ENCODE results near the gene TBCA.
"Not testable (repeated sequence)": the region's sequence is repeated elsewhere in the genome, so short reads cannot be mapped to it uniquely, and the experiment has no call there.

Gene TBCA

DNA sequence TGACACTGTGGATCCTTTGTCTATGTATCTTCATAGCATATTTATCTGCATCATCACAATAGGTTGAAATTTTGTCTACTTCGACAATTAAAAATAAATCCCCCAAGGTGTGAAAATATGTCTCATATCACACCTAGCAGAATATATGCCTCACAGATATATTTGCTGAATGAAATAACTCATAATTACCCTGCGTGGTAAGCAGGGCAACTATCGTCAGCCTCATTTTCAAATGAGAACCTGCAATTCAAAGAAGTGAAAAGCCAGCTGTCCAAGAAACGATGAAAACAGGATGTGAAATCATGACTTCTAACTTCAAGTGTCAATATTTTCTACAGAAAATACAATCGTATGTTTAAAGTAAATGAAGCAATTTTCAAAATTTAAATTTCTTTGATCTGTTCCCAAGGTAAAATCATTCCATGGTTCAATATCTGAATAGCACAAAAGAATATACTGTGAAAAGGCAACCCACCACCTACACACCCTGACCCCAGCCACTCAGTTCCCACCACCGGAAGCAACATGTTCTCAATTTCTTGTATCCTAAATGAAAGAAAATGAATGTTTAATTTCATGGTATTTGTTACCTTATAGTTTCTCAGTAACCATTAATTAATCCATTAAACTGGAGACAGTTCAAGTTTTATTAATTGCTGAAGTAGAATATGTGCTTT is 57.1 kb downstream of the TBCA start:
- Histone ChIP-seq H3K27me3 (ENCODE audit: control insufficient read depth in 2 of 2, insufficient read depth in 2 of 2, low read length in 2 of 2) (no peaks in the 10 kb centered on the region), H3K9ac (ENCODE audit: low read depth in 1 of 2, low read length in 2 of 2) (no peak overlapping the region), H3K27ac (ENCODE audit: low read depth in 2 of 2, low read length in 2 of 2) (no peak overlapping the region), H3K36me3 (ENCODE audit: control insufficient read depth in 2 of 2, insufficient read depth in 2 of 2, low read length in 2 of 2) (no peaks in the 10 kb centered on the region), H3K9me3 (ENCODE audit: control insufficient read depth in 2 of 2, low read length in 2 of 2) (no peaks in the 10 kb centered on the region), H3K4me3 (ENCODE audit: low read length in 2 of 2) (no peak overlapping the region), H3K4me1 (ENCODE audit: control insufficient read depth in 2 of 2, insufficient read depth in 2 of 2, low read length in 2 of 2) (no peaks in the 10 kb centered on the region)

DNA sequence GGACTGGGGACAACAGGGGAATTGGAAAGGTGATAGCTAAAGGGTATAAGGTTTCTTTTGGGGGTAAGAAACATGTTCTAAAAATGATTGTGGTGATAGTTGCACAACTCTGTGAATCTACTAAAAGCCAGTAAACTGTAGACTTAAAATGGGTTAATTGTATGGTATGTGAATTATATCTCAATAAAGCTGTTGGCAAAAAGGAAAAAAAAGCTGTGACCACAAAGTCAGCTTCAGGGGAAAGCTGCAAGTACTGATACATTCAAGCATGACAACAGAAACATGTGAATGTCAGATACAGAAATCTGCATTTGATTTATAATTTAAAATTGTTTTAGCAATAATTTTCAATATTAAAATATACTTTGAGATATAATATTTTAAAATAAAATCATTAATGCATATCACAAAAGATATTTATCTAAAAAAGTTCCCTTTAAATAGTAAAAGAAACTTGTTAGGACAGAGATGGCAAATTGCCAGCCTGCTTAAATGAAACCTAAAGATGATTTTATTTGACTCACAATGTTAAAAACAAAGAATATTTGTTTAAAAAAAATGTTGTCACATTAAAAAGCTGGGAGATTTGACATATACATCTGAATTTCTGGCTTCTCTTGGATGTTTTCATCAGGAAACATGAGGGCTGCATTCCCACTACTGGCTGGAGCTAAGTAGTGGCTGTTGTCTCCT is 66.0 kb downstream of the TBCA start:
- H3K27ac ChIP-seq (ENCODE audit: low read depth in 2 of 2, low read length in 2 of 2): no peak overlapping the region
- no peak overlapping the region for H3K9ac ChIP-seq (ENCODE audit: low read depth in 1 of 2, low read length in 2 of 2)
- H3K27me3 ChIP-seq (ENCODE audit: control insufficient read depth in 2 of 2, insufficient read depth in 2 of 2, low read length in 2 of 2): no peaks in the 10 kb centered on the region
- H3K36me3 ChIP-seq (ENCODE audit: control insufficient read depth in 2 of 2, insufficient read depth in 2 of 2, low read length in 2 of 2): peaks cover 20 to 29% of the 10 kb centered on the region in 2 donors
- H3K9me3 ChIP-seq (ENCODE audit: control insufficient read depth in 2 of 2, low read length in 2 of 2): no peaks in the 10 kb centered on the region
- no peaks in the 10 kb centered on the region for H3K4me1 ChIP-seq (ENCODE audit: control insufficient read depth in 2 of 2, insufficient read depth in 2 of 2, low read length in 2 of 2)
- H3K4me3 ChIP-seq (ENCODE audit: low read length in 2 of 2): no peak overlapping the region

DNA sequence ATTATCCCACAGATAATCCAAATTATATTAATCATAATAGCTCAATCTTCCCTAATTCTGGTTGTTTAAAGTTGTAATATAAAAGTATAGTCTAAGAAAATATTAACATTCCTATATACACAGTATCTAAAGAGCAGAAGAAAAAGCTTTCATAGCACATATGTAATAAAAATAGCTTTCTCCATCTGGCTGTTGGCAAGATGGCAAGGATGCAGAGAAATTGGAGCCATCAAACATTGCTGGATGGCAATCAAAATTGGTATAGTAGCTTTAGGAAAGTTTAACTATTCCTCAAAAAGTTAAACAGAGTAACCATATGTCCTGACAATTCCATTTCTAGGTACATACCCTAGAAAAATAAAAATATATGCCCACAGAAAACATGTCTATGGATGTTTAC is 66.8 kb downstream of the TBCA start:
- Histone ChIP-seq H3K9ac (ENCODE audit: low read depth in 1 of 2, low read length in 2 of 2) (no peak overlapping the region), H3K27ac (ENCODE audit: low read depth in 2 of 2, low read length in 2 of 2) (no peak overlapping the region), H3K9me3 (ENCODE audit: control insufficient read depth in 2 of 2, low read length in 2 of 2) (no peaks in the 10 kb centered on the region), H3K36me3 (ENCODE audit: control insufficient read depth in 2 of 2, insufficient read depth in 2 of 2, low read length in 2 of 2) (peaks cover 27 to 33% of the 10 kb centered on the region in 2 donors), H3K4me3 (ENCODE audit: low read length in 2 of 2) (no peak overlapping the region), H3K27me3 (ENCODE audit: control insufficient read depth in 2 of 2, insufficient read depth in 2 of 2, low read length in 2 of 2) (no peaks in the 10 kb centered on the region), H3K4me1 (ENCODE audit: control insufficient read depth in 2 of 2, insufficient read depth in 2 of 2, low read length in 2 of 2) (no peaks in the 10 kb centered on the region)

DNA sequence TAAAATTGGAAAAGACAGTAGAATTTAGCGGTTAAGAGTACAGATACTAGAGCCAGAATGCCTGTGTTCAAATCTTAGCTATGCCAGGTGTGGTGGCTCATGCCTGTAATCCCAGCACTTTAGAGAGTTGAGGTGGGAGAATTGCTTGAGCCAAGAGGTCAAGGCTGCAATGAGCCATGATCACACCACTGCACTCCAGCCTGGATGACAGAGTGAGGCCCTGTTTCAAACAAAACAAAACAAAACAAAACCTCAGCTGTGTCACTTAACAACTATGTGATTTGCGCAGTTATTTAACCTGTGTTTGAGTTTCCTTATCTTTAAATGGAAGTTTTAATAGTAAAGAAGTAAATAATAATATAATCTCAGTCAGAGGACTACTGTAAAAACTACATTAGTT is 68.3 kb downstream of the TBCA start:
- H3K27ac ChIP-seq (ENCODE audit: low read depth in 2 of 2, low read length in 2 of 2): no peak overlapping the region
- no peak overlapping the region for H3K4me3 ChIP-seq (ENCODE audit: low read length in 2 of 2)
- H3K9ac ChIP-seq (ENCODE audit: low read depth in 1 of 2, low read length in 2 of 2): no peak overlapping the region
- H3K9me3 ChIP-seq (ENCODE audit: control insufficient read depth in 2 of 2, low read length in 2 of 2): no peaks in the 10 kb centered on the region
- no peaks in the 10 kb centered on the region for H3K27me3 ChIP-seq (ENCODE audit: control insufficient read depth in 2 of 2, insufficient read depth in 2 of 2, low read length in 2 of 2)
- peaks cover 30 to 41% of the 10 kb centered on the region in 2 donors for H3K36me3 ChIP-seq (ENCODE audit: control insufficient read depth in 2 of 2, insufficient read depth in 2 of 2, low read length in 2 of 2)
- H3K4me1 ChIP-seq (ENCODE audit: control insufficient read depth in 2 of 2, insufficient read depth in 2 of 2, low read length in 2 of 2): no peaks in the 10 kb centered on the region

DNA sequence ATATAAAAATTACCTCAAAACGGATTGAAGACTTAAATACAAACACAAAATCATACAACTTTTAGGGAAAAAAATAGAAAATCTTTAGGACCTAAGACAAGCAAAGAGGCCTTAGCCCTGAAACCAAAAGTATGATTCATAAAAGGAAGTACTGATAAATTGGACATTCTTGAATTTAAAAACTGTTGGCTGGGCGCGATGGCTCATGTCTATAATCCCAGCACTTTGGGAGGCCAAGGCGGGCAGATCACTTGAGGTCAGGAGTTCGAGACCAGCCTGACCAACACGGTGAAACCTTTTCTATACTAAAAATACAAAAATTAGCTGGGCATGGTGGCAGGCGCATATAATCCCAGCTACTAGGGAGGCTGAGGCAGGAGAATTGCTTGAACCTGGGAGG is 76.6 kb downstream of the TBCA start:
- H3K4me1 ChIP-seq (ENCODE audit: control insufficient read depth in 2 of 2, insufficient read depth in 2 of 2, low read length in 2 of 2); H3K27me3 ChIP-seq (ENCODE audit: control insufficient read depth in 2 of 2, insufficient read depth in 2 of 2, low read length in 2 of 2); H3K9ac ChIP-seq (ENCODE audit: low read depth in 1 of 2, low read length in 2 of 2); H3K27ac ChIP-seq (ENCODE audit: low read depth in 2 of 2, low read length in 2 of 2); H3K9me3 ChIP-seq (ENCODE audit: control insufficient read depth in 2 of 2, low read length in 2 of 2); H3K4me3 ChIP-seq (ENCODE audit: low read length in 2 of 2): not testable (repeated sequence)
- peaks cover 13 to 24% of the 10 kb centered on the region in 2 donors for H3K36me3 ChIP-seq (ENCODE audit: control insufficient read depth in 2 of 2, insufficient read depth in 2 of 2, low read length in 2 of 2)

DNA sequence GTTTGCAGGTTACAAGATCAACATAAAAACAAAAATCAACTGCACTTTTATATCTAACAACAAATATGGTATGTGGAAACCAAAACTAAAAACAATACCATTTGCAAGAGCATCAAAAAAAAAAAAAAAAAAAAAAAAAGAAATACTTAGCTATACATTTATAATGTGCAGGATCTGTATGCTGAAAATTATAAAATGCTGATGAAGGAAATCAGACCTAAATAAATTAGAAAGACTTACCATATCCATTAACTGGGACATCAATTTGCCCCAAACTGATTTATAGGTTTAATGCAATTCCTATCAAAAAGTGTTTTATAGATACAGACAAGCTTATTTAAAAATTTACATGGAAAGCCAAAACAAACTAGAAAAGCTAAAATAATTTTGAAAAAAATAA is 77.2 kb downstream of the TBCA start:
- no peaks in the 10 kb centered on the region for H3K4me1 ChIP-seq (ENCODE audit: control insufficient read depth in 2 of 2, insufficient read depth in 2 of 2, low read length in 2 of 2)
- peaks cover 9 to 18% of the 10 kb centered on the region in 2 donors for H3K36me3 ChIP-seq (ENCODE audit: control insufficient read depth in 2 of 2, insufficient read depth in 2 of 2, low read length in 2 of 2)
- no peak overlapping the region for H3K9ac ChIP-seq (ENCODE audit: low read depth in 1 of 2, low read length in 2 of 2)
- no peaks in the 10 kb centered on the region for H3K27me3 ChIP-seq (ENCODE audit: control insufficient read depth in 2 of 2, insufficient read depth in 2 of 2, low read length in 2 of 2)
- H3K9me3 ChIP-seq (ENCODE audit: control insufficient read depth in 2 of 2, low read length in 2 of 2): no peaks in the 10 kb centered on the region
- H3K4me3 ChIP-seq (ENCODE audit: low read length in 2 of 2): no peak overlapping the region
- H3K27ac ChIP-seq (ENCODE audit: low read depth in 2 of 2, low read length in 2 of 2): no peak overlapping the region

DNA sequence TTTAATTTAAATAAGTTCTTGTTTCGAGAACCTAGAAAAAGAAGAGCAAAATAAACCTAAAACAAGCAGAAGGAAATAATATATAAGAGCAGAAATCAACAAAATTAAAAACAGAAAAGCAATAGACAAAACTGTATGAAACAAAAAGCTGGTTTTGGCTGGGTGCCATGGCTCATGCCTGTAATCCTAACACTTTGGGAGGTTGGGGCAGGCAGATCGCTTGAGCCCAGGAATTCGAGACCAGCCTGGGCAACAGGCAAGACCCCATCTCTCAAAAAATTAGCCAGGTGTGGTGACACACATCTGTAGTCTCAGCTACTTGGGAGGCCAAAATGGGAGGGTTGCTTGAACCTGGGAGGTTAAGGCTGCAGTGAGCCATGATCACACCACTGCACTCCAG is 78.4 kb downstream of the TBCA start:
- no peak overlapping the region for H3K4me3 ChIP-seq (ENCODE audit: low read length in 2 of 2)
- H3K27ac ChIP-seq (ENCODE audit: low read depth in 2 of 2, low read length in 2 of 2): no peak overlapping the region
- H3K36me3 ChIP-seq (ENCODE audit: control insufficient read depth in 2 of 2, insufficient read depth in 2 of 2, low read length in 2 of 2): peaks cover 10 to 14% of the 10 kb centered on the region in 2 donors
- no peak overlapping the region for H3K9ac ChIP-seq (ENCODE audit: low read depth in 1 of 2, low read length in 2 of 2)
- H3K4me1 ChIP-seq (ENCODE audit: control insufficient read depth in 2 of 2, insufficient read depth in 2 of 2, low read length in 2 of 2): no peaks in the 10 kb centered on the region
- H3K27me3 ChIP-seq (ENCODE audit: control insufficient read depth in 2 of 2, insufficient read depth in 2 of 2, low read length in 2 of 2): no peaks in the 10 kb centered on the region
- H3K9me3 ChIP-seq (ENCODE audit: control insufficient read depth in 2 of 2, low read length in 2 of 2): no peaks in the 10 kb centered on the region

DNA sequence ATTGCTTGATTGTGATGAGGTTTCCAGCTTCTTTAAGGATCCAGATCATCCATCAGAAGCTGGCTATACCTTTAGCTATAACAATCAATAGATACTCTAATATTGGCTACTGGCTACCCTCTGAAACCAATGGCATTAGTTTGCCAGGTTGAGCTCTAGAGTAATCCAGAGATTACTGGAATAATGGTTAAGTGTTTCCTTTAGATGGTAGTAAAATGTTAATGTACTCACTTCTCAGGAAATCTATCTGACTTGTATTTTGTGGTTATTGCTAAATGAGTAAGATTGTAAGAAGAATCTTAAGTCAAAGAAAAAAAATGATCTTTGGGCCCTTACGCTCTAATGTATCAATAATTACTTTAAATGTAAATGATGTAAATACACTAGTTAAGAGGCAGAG is 80.0 kb downstream of the TBCA start:
- H3K9ac ChIP-seq (ENCODE audit: low read depth in 1 of 2, low read length in 2 of 2): no peak overlapping the region
- no peak overlapping the region for H3K27ac ChIP-seq (ENCODE audit: low read depth in 2 of 2, low read length in 2 of 2)
- H3K36me3 ChIP-seq (ENCODE audit: control insufficient read depth in 2 of 2, insufficient read depth in 2 of 2, low read length in 2 of 2): peaks cover 5 to 8% of the 10 kb centered on the region in 2 donors
- no peak overlapping the region for H3K4me3 ChIP-seq (ENCODE audit: low read length in 2 of 2)
- H3K9me3 ChIP-seq (ENCODE audit: control insufficient read depth in 2 of 2, low read length in 2 of 2): no peaks in the 10 kb centered on the region
- no peaks in the 10 kb centered on the region for H3K27me3 ChIP-seq (ENCODE audit: control insufficient read depth in 2 of 2, insufficient read depth in 2 of 2, low read length in 2 of 2)
- H3K4me1 ChIP-seq (ENCODE audit: control insufficient read depth in 2 of 2, insufficient read depth in 2 of 2, low read length in 2 of 2): no peaks in the 10 kb centered on the region

DNA sequence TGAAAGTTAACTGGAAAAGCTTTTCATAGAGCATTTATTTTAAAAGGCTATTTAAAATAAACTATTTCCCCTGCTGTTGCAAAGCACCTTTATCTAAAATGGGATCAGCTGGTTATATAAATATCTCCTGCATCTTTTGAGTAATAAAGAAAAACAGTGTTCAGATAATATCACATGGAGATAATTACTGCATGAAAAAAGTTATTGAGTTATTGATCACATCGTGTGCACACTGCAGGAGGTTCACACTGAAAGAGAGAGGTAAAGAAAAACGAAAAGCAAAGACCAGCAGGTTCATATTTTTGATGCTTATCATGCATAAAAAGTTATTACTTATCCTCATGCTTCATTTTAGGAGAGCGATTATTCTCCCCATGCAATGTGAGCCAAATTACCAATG is 82.2 kb downstream of the TBCA start:
- no peaks in the 10 kb centered on the region for H3K4me1 ChIP-seq (ENCODE audit: control insufficient read depth in 2 of 2, insufficient read depth in 2 of 2, low read length in 2 of 2)
- no peaks in the 10 kb centered on the region for H3K27me3 ChIP-seq (ENCODE audit: control insufficient read depth in 2 of 2, insufficient read depth in 2 of 2, low read length in 2 of 2)
- H3K9ac ChIP-seq (ENCODE audit: low read depth in 1 of 2, low read length in 2 of 2): no peak overlapping the region
- no peak overlapping the region for H3K4me3 ChIP-seq (ENCODE audit: low read length in 2 of 2)
- no peaks in the 10 kb centered on the region for H3K9me3 ChIP-seq (ENCODE audit: control insufficient read depth in 2 of 2, low read length in 2 of 2)
- H3K36me3 ChIP-seq (ENCODE audit: control insufficient read depth in 2 of 2, insufficient read depth in 2 of 2, low read length in 2 of 2): peaks cover 8 to 10% of the 10 kb centered on the region in 2 donors
- no peak overlapping the region for H3K27ac ChIP-seq (ENCODE audit: low read depth in 2 of 2, low read length in 2 of 2)

DNA sequence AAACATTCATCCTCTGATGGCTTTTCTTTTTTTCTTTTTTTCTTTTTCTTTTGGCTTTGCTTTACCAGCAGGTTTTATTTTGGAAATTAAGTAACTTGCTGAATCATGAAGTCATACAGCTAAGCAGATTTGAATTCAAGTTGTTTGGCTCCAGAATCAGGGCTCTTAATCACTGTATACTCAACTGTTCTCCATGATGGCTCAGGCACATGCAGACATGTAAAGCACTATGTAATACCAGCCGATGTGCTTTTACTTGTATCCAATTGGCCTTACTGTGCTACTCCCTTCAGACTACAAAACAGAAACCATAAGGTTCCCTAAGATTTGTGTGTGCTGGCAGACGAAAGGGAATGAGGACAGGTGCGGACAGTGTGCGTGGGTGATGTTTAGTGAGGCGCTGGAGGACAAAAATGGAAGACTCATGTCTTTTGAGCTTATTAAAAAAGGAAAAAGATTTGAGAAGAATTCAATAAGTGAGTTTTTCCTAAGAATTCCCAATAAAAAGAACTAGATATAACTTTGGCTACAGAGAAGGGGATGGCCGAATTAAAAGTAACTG is 92.9 kb downstream of the TBCA start:
- H3K9me3 ChIP-seq (ENCODE audit: control insufficient read depth in 2 of 2, low read length in 2 of 2): no peaks in the 10 kb centered on the region
- H3K9ac ChIP-seq (ENCODE audit: low read depth in 1 of 2, low read length in 2 of 2): no peak overlapping the region
- no peaks in the 10 kb centered on the region for H3K27me3 ChIP-seq (ENCODE audit: control insufficient read depth in 2 of 2, insufficient read depth in 2 of 2, low read length in 2 of 2)
- H3K27ac ChIP-seq (ENCODE audit: low read depth in 2 of 2, low read length in 2 of 2): no peak overlapping the region
- no peaks in the 10 kb centered on the region for H3K4me1 ChIP-seq (ENCODE audit: control insufficient read depth in 2 of 2, insufficient read depth in 2 of 2, low read length in 2 of 2)
- no peak overlapping the region for H3K4me3 ChIP-seq (ENCODE audit: low read length in 2 of 2)
- peaks cover 4 to 6% of the 10 kb centered on the region in 2 donors for H3K36me3 ChIP-seq (ENCODE audit: control insufficient read depth in 2 of 2, insufficient read depth in 2 of 2, low read length in 2 of 2)

All from mucosa of rectum (tissue), 2 donors.